Ishikawa (cell line): ENCODE measurements around the gene RASA2.

Experiments
- CREB1 ChIP-seq: IDR thresholded peaks from 2 replicates; pipeline ENCODE4 v1.6.1; 2012; ENCODE audit warnings: low read depth
- EP300 ChIP-seq: IDR thresholded peaks from 2 replicates; pipeline ENCODE4 v1.6.1; 2012; ENCODE audit warnings: borderline replicate concordance
- NFIC ChIP-seq: IDR thresholded peaks from 2 replicates; pipeline ENCODE4 v1.6.1; 2012
- RAD21 ChIP-seq: IDR thresholded peaks from 2 replicates; pipeline ENCODE4 v1.6.1; 2012; ENCODE audit warnings: low read depth
- TAF1 ChIP-seq: IDR thresholded peaks from 2 replicates; pipeline ENCODE4 v1.6.1; 2012; ENCODE audit warnings: low read depth, mild to moderate bottlenecking
- YY1 ChIP-seq: IDR thresholded peaks from 2 replicates; pipeline ENCODE4 v1.6.1; 2012; ENCODE audit warnings: low read depth
- ZBTB7A ChIP-seq: IDR thresholded peaks from 2 replicates; pipeline ENCODE4 v1.6.1; 2012; ENCODE audit warnings: low read depth
- TF ChIP-seq, protein P1 (sequence below): IDR thresholded peaks from 2 replicates; pipeline ENCODE4 v1.6.1; 2012; ENCODE audit warnings: low read depth, mild to moderate bottlenecking
- TF ChIP-seq, protein P2 (sequence below): IDR thresholded peaks from 2 replicates; pipeline ENCODE4 v1.6.1; 2012

DNA sequence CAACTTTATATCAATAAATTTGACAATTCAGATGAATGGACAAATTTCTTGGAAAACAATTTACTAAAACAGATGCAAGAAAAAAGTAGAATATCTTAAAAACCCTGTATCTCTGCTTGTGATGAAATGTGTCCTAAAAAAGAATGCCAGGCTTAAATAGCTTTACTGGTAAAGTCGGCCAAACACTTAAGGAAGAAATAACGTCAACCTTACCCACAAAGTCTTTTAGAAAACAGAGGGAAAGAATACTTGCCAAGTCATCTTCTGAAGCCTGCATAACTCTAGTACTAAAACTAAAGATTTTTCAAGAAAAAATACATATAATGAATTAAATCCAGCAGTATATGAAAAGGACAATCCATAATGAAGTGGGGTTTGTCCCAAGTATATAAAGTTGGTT, 111.1 kb downstream of the RASA2 start:
- TF ChIP-seq YY1: no peak
- TF ChIP-seq, protein P1, sequence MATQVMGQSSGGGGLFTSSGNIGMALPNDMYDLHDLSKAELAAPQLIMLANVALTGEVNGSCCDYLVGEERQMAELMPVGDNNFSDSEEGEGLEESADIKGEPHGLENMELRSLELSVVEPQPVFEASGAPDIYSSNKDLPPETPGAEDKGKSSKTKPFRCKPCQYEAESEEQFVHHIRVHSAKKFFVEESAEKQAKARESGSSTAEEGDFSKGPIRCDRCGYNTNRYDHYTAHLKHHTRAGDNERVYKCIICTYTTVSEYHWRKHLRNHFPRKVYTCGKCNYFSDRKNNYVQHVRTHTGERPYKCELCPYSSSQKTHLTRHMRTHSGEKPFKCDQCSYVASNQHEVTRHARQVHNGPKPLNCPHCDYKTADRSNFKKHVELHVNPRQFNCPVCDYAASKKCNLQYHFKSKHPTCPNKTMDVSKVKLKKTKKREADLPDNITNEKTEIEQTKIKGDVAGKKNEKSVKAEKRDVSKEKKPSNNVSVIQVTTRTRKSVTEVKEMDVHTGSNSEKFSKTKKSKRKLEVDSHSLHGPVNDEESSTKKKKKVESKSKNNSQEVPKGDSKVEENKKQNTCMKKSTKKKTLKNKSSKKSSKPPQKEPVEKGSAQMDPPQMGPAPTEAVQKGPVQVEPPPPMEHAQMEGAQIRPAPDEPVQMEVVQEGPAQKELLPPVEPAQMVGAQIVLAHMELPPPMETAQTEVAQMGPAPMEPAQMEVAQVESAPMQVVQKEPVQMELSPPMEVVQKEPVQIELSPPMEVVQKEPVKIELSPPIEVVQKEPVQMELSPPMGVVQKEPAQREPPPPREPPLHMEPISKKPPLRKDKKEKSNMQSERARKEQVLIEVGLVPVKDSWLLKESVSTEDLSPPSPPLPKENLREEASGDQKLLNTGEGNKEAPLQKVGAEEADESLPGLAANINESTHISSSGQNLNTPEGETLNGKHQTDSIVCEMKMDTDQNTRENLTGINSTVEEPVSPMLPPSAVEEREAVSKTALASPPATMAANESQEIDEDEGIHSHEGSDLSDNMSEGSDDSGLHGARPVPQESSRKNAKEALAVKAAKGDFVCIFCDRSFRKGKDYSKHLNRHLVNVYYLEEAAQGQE: no peak
- no peak for TF ChIP-seq RAD21
- no peak for TF ChIP-seq ZBTB7A
- TF ChIP-seq, protein P2, sequence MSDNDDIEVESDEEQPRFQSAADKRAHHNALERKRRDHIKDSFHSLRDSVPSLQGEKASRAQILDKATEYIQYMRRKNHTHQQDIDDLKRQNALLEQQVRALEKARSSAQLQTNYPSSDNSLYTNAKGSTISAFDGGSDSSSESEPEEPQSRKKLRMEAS: no peak
- no peak for TF ChIP-seq CREB1
- no peak for TF ChIP-seq TAF1
- no peak for TF ChIP-seq NFIC
- no peak for TF ChIP-seq EP300
